K562 (cell line): Measurements from ENCODE around the gene GNAI1. TPM values are rescaled to one million over a fixed set of nuclear protein-coding genes. Genes with fewer than 3 reads are reported as not detected.

ENCODE experiments used
- ATAC-seq: fragments of 200-7000 bp; cut with Tn5 transposase; 3 replicates; pipeline ENCODE4 v1.9.1; 2020; ENCODE audit warnings: moderate library complexity
- BruUV-seq: library from RNA; stranded (reverse); fragments of 400-500 nt; replicated peaks from 2 replicates; lab custom pipeline; 2021; lab: Mats Ljungman, UMichigan
- CTCF ChIA-PET: fragments of 300-600 bp; formaldehyde crosslinking; extraction: SDS; loops from one replicate; lab custom pipeline; 2021; ENCODE audit warnings: low intra/inter-chr PET ratio; lab: Yijun Ruan, JAX
- POLR2A ChIA-PET: fragments of 300-600, 350-650 bp; sonication (Branson Sonifier 250); formaldehyde crosslinking; extraction: SDS; loops from one replicate; lab custom pipeline; 2021; ENCODE audit warnings: antibody characterized with exemption, inconsistent platforms; lab: Yijun Ruan, JAX
- DNase-seq, 4 experiments: peaks; one replicate each; pipeline versions ENCODE4 v3.0.0 to v3.0.0-alpha.2; 2011 to 2018; ENCODE audit warnings: low spot score in 3 of 4, mixed read lengths in 3 of 4; ENCODE audit errors: extremely low read depth in 1 of 4
- FAIRE-seq: peaks from 2 replicates; lab custom pipeline; 2011; peaks lifted over from hg19 to GRCh38; lab: Jason Lieb, UNC
- H2AFZ ChIP-seq: 2 replicates; pipeline ENCODE4 v1.6.0; 2011; ENCODE audit warnings: low read depth, low read length, control low read depth, inconsistent platforms
- H3K27ac ChIP-seq: fragments of 200-600 bp; 3 replicates; pipeline ENCODE4 v1.8.0; 2011; ENCODE audit warnings: low read depth, mild to moderate bottlenecking, control low read depth, inconsistent platforms, low read length, moderate library complexity, mixed read lengths; ENCODE audit errors: extremely low read depth
- H3K27me3 ChIP-seq, 2 experiments: fragments of 300-600 bp in 1 of 2; 2 replicates in 1 of 2; 3 replicates in 1 of 2; pipeline versions ENCODE4 v1.6.0 to v1.8.0; 2011; ENCODE audit warnings: inconsistent platforms in 2 of 2, low read length in 2 of 2, mild to moderate bottlenecking in 1 of 2, mixed read lengths in 1 of 2, moderate library complexity in 1 of 2; ENCODE audit not compliant: control insufficient read depth in 2 of 2, insufficient read depth in 2 of 2
- H3K36me3 ChIP-seq: fragments of 300-600 bp; 3 replicates; pipeline ENCODE4 v1.8.0; 2011; ENCODE audit warnings: mild to moderate bottlenecking, low read length, inconsistent platforms; ENCODE audit not compliant: control insufficient read depth, insufficient read depth
- H3K4me1 ChIP-seq, 2 experiments: fragments of 200-600 bp in 1 of 2; replicated peaks in 1 of 2; 2 replicates in 1 of 2; 3 replicates in 1 of 2; pipeline versions ENCODE4 v1.5.1 to v1.8.0; 2011; ENCODE audit warnings: inconsistent platforms in 2 of 2, low read length in 2 of 2, mild to moderate bottlenecking in 1 of 2, mixed read lengths in 1 of 2, moderate library complexity in 1 of 2; ENCODE audit not compliant: control insufficient read depth in 2 of 2, insufficient read depth in 2 of 2
- H3K4me2 ChIP-seq: 2 replicates; pipeline ENCODE4 v1.6.1; 2011; ENCODE audit warnings: low read length, control low read depth, inconsistent platforms, mixed read lengths; ENCODE audit not compliant: insufficient read depth
- H3K4me3 ChIP-seq: fragments of 200-600 bp; sonication (generic), shearing (Covaris generic); 2 replicates; pipeline ENCODE4 v1.5.1; 2016; ENCODE audit warnings: control low read depth, inconsistent platforms
- H3K79me2 ChIP-seq: fragments of 200-600 bp; 3 replicates; pipeline ENCODE4 v1.8.0; 2011; ENCODE audit warnings: low read length, inconsistent platforms; ENCODE audit not compliant: control insufficient read depth, insufficient read depth
- H3K9ac ChIP-seq, 2 experiments: 2 replicates each; pipeline versions ENCODE4 v1.6.0 to v1.6.1; 2011; ENCODE audit warnings: low read depth in 2 of 2, low read length in 2 of 2, control low read depth in 1 of 2, inconsistent platforms in 1 of 2, mild to moderate bottlenecking in 1 of 2, mixed read lengths in 1 of 2; ENCODE audit not compliant: insufficient read depth in 1 of 2
- H3K9me1 ChIP-seq: one replicate; pipeline ENCODE4 v1.6.0; 2011; ENCODE audit warnings: inconsistent platforms, mild to moderate bottlenecking, low read length, moderate library complexity; ENCODE audit not compliant: control insufficient read depth, insufficient read depth
- H3K9me3 ChIP-seq: replicated peaks from 2 replicates; pipeline ENCODE4 v1.5.1; 2011; ENCODE audit warnings: low read depth, low read length, inconsistent platforms; ENCODE audit not compliant: control insufficient read depth, insufficient read depth
- H4K20me1 ChIP-seq: replicated peaks from 2 replicates; pipeline ENCODE4 v1.6.1; 2011; ENCODE audit warnings: low read length, inconsistent platforms, mixed read lengths; ENCODE audit not compliant: control insufficient read depth, insufficient read depth
- HBP1 ChIP-seq: fragments of 450-650 bp; formaldehyde crosslinking; IDR thresholded peaks from 2 replicates; pipeline ENCODE4 v1.4.0; 2022; ENCODE audit warnings: missing genetic modification characterization
- HDAC3 ChIP-seq: fragments of 450-650 bp; IDR thresholded peaks from 2 replicates; pipeline ENCODE4 v1.6.1; 2018; ENCODE audit warnings: borderline replicate concordance, mild to moderate bottlenecking, moderate library complexity; ENCODE audit not compliant: partially characterized antibody
- HINFP ChIP-seq: fragments of 450-650 bp; conservative IDR thresholded peaks from 2 replicates; pipeline ENCODE4 v1.6.1; 2016; ENCODE audit warnings: missing genetic modification characterization, low read depth, mild to moderate bottlenecking, control low read depth, missing compliant biosample characterization
- JUND ChIP-seq, 2 experiments: IDR thresholded peaks; 2 replicates in 1 of 2; 3 replicates in 1 of 2; pipeline ENCODE4 v1.6.1; 2011; ENCODE audit warnings: borderline replicate concordance in 2 of 2, low read depth in 2 of 2, low read length in 2 of 2, improper control_type of control experiment in 1 of 2, missing biosample characterization in 1 of 2, missing genetic modification characterization in 1 of 2, missing genetic modification reagents in 1 of 2
- MAFK ChIP-seq: IDR thresholded peaks from 2 replicates; pipeline ENCODE4 v1.6.1; 2011; ENCODE audit warnings: low read length, improper control_type of control experiment
- RFX1 ChIP-seq: fragments of 450-650 bp; IDR thresholded peaks from 2 replicates; pipeline ENCODE4 v1.6.1; 2016; ENCODE audit warnings: mild to moderate bottlenecking, moderate library complexity
- RFX7 ChIP-seq: fragments of 250-450 bp; sonication (Bioruptor Pico); IDR thresholded peaks from 2 replicates; pipeline ENCODE4 v1.5.1; 2021; ENCODE audit warnings: mild to moderate bottlenecking
- TSC22D4 ChIP-seq: fragments of 450-650 bp; IDR thresholded peaks from 2 replicates; pipeline ENCODE4 v1.6.1; 2016; ENCODE audit warnings: missing genetic modification characterization, missing biosample characterization, control low read depth
- WHSC1 ChIP-seq: IDR thresholded peaks from one replicate; pipeline ENCODE4 v1.6.1; 2012; ENCODE audit warnings: low read length, control low read depth, inconsistent platforms
- ZC3H8 ChIP-seq: fragments of 450-650 bp; IDR thresholded peaks from 2 replicates; pipeline ENCODE4 v1.6.1; 2017
- ZSCAN32 ChIP-seq: fragments of 450-650 bp; formaldehyde crosslinking; IDR thresholded peaks from 2 replicates; pipeline ENCODE4 v1.4.0; 2020; ENCODE audit warnings: mild to moderate bottlenecking, moderate library complexity
- WGBS: fragments of 100-300 bp; shearing (Covaris generic); methylation state at CpG from one replicate; pipeline ENCODE4 v1.1.6; 2016; ENCODE audit warnings: low coverage, mixed read lengths; ENCODE audit not compliant: insufficient coverage; ENCODE audit errors: missing lambda C conversion rate; 5-methylcytosine and 5-hydroxymethylcytosine counted together
- in situ Hi-C: fragments of 300-500 bp; cut with MboI; formaldehyde crosslinking; loops from 4 replicates; pipeline ENCODE4 v1.15.0; 2018; ENCODE audit warnings: inconsistent platforms, mixed read lengths
- intact Hi-C: fragments of 100-400 bp; cut with micrococcal nuclease; formaldehyde crosslinking; loops from 2 replicates; pipeline ENCODE4 v1.14.2; 2022
- polyA plus RNA-seq, 8 experiments: library from polyadenylated mRNA; depleted of rRNA in 4 of 8; stranded (reverse) in 5 of 8; unstranded in 3 of 8; fragments of >200 nt; fragmentation: Nextera tagmentation in 2 of 8; fragmentation: Illumina TruSeq in 1 of 8; extraction: Ambion mirVana in 2 of 8; extraction: Trizol in 1 of 8; gene quantifications; 2 replicates each; pipeline versions ENCODE4 v1.2.1 to v1.2.3, GENCODE V29; 2011 to 2014; ENCODE audit warnings: inconsistent platforms in 1 of 8, missing spikeins in 1 of 8
- total RNA-seq, 7 experiments: library from RNA; depleted of rRNA in 6 of 7; stranded (reverse); fragments of >200 nt in 6 of 7; fragmentation: Illumina TruSeq in 2 of 7; extraction: Trizol in 2 of 7; gene quantifications; 2 replicates each; pipeline versions ENCODE4 v1.2.1 to v1.2.3, GENCODE V29; 2011 to 2021; ENCODE audit warnings: low replicate concordance in 1 of 7

GNAI1 gene
- total and polyA plus RNA-seq, 9 of the 15 experiments (the other 6 are each of a cell fraction or from before 2014, with no cell fraction given): 0.03 to 0.13 (median 0.08) TPM; not detected in 6

GRCh38 chr7:80088705-80089104 is 45.9 kb upstream of the GNAI1 start (continued):
- no peak for TF ChIP-seq HBP1 (CRISPR knock-in tag)

GRCh38 chr7:80089366-80089765 is 45.3 kb upstream of the GNAI1 start:
- CTCF ChIA-PET: no interaction called here
- intact Hi-C loops: no loop called here
- POLR2A ChIA-PET: no interaction called here

More at GRCh38 chr7:80089366-80089765, 45.3 kb upstream of the GNAI1 start:
- H3K79me2 ChIP-seq: no peaks in the 10 kb centered on the region
- ATAC-seq (no peak), DNase-seq (no peak), FAIRE-seq (no peak)
- H3K9me3 ChIP-seq: no peaks in the 10 kb centered on the region
- no peak overlapping the region for H3K4me3 ChIP-seq
- no peak overlapping the region for H3K4me2 ChIP-seq
- 0% methylated on average over 1 of the region's 1 CpG for WGBS
- in situ Hi-C loops: no loop called here
- H3K9ac ChIP-seq: no peak overlapping the region
- H3K27ac ChIP-seq: no peak overlapping the region
- H3K27me3 ChIP-seq: no peaks in the 10 kb centered on the region
- BruUV-seq: no TSS peak
- no peaks in the 10 kb centered on the region for H3K36me3 ChIP-seq
- H2AFZ ChIP-seq: no peak overlapping the region
- TF ChIP-seq ZC3H8 (no peak), WHSC1 (no peak), JUND (IDR thresholded peaks at IDR 0.05; ENCODE audit: borderline replicate concordance, low read depth, low read length) (no peak), JUND (tag; IDR thresholded peaks at IDR 0.05; ENCODE audit: borderline replicate concordance, low read depth, low read length) (no peak), TSC22D4 (tag) (no peak), MAFK (no peak), RFX7 (CRISPR knock-in tag) (no peak), ZSCAN32 (CRISPR knock-in tag) (no peak), RFX1 (no peak), HINFP (no peak), HDAC3 (no peak)
- H4K20me1 ChIP-seq: no peaks in the 10 kb centered on the region
- no peaks in the 10 kb centered on the region for H3K4me1 ChIP-seq
- no peaks in the 10 kb centered on the region for H3K9me1 ChIP-seq
